Measurements from ENCODE around the gene SURF1.

GRCh38 chr9:133359399-133360175 is 3.3 kb upstream of the SURF1 start:
- TF ChIP-seq, protein P1, sequence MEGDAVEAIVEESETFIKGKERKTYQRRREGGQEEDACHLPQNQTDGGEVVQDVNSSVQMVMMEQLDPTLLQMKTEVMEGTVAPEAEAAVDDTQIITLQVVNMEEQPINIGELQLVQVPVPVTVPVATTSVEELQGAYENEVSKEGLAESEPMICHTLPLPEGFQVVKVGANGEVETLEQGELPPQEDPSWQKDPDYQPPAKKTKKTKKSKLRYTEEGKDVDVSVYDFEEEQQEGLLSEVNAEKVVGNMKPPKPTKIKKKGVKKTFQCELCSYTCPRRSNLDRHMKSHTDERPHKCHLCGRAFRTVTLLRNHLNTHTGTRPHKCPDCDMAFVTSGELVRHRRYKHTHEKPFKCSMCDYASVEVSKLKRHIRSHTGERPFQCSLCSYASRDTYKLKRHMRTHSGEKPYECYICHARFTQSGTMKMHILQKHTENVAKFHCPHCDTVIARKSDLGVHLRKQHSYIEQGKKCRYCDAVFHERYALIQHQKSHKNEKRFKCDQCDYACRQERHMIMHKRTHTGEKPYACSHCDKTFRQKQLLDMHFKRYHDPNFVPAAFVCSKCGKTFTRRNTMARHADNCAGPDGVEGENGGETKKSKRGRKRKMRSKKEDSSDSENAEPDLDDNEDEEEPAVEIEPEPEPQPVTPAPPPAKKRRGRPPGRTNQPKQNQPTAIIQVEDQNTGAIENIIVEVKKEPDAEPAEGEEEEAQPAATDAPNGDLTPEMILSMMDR (IDR thresholded peaks at IDR 0.05) = no peak
- no peak for TF ChIP-seq EZH2 (IDR thresholded peaks at IDR 0.05; ENCODE audit: borderline replicate concordance, insufficient read depth, low read depth, low read length, poor library complexity, severe bottlenecking)

Measured in B cell (primary cell).